Measurements from ENCODE around the gene DOCK9. TPM values are rescaled to one million over a fixed set of nuclear protein-coding genes. Genes with fewer than 3 reads are reported as not detected.

The DOCK9 gene
- total RNA-seq, 4 donors from 2014 or later, result 78.7 to 306 (median 142) TPM

- no peak for TF ChIP-seq CTCF (IDR thresholded peaks at IDR 0.05; ENCODE audit: low read depth)
These were observed 132.1 kb downstream of the DOCK9 start for GRCh38 chr13:98845742-98846141.

GRCh38 chr13:98844021-98844420 lies 133.8 kb downstream of the DOCK9 start:
- no peak for TF ChIP-seq CTCF (IDR thresholded peaks at IDR 0.05; ENCODE audit: low read depth)

GRCh38 chr13:98843482-98843877 lies 134.4 kb downstream of the DOCK9 start:
- no peak for TF ChIP-seq CTCF (IDR thresholded peaks at IDR 0.05; ENCODE audit: low read depth)

- TF ChIP-seq CTCF (IDR thresholded peaks at IDR 0.05; ENCODE audit: low read depth), result no peak
These were observed 134.9 kb downstream of the DOCK9 start for GRCh38 chr13:98842858-98843481.

GRCh38 chr13:98842070-98842469 lies 135.8 kb downstream of the DOCK9 start:
- no peak for TF ChIP-seq CTCF (IDR thresholded peaks at IDR 0.05; ENCODE audit: low read depth)

GRCh38 chr13:98839856-98840769 lies 137.8 kb downstream of the DOCK9 start:
- no peak for TF ChIP-seq CTCF (IDR thresholded peaks at IDR 0.05; ENCODE audit: low read depth)

GRCh38 chr13:98838776-98839175 lies 139.1 kb downstream of the DOCK9 start:
- TF ChIP-seq CTCF (IDR thresholded peaks at IDR 0.05; ENCODE audit: low read depth), result no peak
